Stimulated activated CD8-positive, alpha-beta memory T cell treated with anti-CD3 and anti-CD28 coated beads, Interleukin-4, amount 100 ng/mL, for 1 hour (primary cell): ENCODE measurements around the gene GADL1.

Experiments used
- DNase-seq, 2 donors: peaks; one replicate each; pipeline ENCODE4 v3.0.0-alpha.2; 2020; ENCODE audit warnings: low read depth in 2 of 2, low spot score in 1 of 2

The GADL1 gene

DNA sequence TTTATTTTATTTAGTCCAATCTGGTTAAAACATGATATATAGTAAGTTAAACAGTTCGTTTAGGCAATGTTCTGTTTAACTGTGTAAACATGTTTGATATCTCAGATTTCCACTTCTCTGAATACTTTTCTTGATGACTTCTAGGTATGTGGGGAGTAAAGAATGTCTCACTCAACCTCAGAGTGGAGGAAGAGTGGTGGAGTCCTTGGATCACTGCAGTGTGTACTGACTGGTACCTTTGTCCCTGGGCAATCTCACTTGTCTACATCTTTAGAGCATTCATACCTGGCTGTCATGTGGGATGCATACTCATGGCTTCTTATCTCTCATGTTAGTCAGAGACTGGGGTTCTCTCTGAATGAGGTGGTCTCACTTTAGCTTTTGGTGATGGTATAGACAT, 15.6 kb downstream of the GADL1 start:
- DNase-seq: no peak

- no peak for DNase-seq
Measured at GRCh38 chr3:30875505-30875904, 19.0 kb downstream of the GADL1 start.

GRCh38 chr3:30873671-30874070, 20.8 kb downstream of the GADL1 start:
- no peak for DNase-seq

- DNase-seq: no peak
Measured at GRCh38 chr3:30872879-30873278, 21.6 kb downstream of the GADL1 start.

GRCh38 chr3:30871720-30872119, 22.7 kb downstream of the GADL1 start:
- no peak for DNase-seq

DNA sequence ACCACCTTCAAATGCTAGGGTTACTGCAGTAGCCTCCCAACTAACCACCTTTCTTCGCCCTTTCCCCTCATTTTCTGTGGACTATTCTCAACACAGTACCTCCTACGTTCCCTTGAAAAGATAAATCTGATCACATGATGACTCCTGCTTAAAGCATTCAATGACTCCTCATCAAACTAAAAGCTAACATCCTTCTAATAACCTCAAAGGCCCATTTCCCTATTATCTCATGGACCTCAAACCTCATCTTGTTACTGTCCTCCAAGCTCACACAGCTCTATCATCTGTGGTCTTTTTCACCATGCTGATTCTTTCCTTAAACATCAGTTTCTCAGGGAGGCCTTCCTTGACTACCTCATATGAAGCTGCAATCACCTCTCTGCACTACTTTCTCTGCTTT, 29.6 kb downstream of the GADL1 start:
- no peak for DNase-seq

DNA sequence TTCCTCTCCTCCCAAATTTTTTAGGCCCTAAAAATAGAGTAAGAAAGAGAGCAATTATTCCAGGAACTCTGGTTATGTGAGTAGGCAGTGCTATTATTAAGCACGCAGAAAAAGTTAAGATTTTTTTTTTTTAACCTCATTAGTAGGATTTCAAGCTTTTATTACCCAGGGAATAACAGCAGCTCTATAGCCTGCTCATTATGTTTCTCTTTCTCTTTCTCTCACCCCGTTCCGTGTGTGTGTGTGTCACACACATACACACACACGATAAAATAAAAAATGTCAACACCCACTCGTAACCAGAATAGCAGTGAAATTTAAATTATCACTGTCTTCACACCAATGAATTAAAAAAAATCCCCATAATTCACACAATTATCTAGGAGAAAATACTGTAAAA, 30.3 kb downstream of the GADL1 start:
- DNase-seq: no peak

DNA sequence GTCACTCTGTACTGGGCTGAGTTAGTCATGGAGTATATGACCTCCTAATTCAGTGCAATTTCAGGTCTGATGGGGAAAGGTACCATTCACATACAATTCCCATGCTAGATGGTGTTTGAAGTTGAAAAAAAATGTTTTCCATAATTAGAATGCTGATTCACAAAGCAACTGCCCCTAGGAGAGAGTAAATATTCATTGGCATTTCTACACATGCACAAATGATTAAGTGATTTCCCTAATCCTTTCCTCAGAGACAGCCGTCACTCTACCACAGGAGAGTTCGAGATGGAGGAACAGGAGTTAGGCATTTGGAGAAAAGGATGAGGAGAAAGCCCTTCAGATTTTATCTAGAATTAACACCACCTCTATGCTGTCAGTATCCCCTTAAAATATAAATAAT, 32.5 kb downstream of the GADL1 start:
- no peak for DNase-seq

- DNase-seq: no peak
Measured at GRCh38 chr3:30858894-30859389, 35.5 kb downstream of the GADL1 start.

DNA sequence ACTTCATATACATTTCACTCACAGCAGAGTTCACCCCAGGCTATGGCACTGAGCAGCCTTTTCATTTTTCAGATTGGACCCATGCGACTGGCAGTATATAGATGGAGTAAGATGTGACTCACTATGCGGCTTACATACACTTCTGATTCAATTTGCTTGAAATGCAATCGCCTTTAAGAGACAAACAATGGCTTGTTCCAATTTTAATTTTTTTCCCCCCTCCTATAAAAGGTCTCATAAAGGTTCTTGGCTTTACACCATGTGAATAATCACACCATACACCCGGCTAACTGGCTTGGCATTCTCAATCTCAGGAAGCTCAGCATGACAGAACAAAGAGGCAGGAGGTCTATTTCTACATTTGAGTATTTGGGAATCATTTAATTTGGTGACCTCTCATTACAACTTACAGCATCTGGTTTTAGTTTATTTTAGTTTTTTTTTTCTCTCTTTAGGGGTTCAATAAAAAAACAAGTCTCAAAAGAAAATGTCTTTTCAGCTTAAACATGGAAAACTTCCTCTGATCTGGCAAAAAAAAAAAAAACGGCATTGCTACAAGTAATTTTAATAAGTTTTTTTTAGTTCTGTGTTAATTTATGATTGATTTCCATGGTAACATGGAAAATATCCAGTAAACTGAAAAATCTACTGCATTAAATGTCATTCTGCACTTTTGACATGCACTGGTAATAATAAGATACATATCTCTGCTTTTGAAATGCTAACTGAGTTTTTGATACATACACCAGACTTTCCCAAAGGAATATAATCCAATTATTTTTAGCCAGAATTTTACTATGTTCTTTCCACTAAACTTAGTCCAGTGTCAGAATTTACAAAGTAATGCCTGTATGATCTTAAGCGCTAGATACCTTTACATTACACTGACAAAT, 38.8 kb downstream of the GADL1 start:
- no peak for DNase-seq

- DNase-seq: no peak
Measured at GRCh38 chr3:30852833-30853232, 41.6 kb downstream of the GADL1 start.

DNA sequence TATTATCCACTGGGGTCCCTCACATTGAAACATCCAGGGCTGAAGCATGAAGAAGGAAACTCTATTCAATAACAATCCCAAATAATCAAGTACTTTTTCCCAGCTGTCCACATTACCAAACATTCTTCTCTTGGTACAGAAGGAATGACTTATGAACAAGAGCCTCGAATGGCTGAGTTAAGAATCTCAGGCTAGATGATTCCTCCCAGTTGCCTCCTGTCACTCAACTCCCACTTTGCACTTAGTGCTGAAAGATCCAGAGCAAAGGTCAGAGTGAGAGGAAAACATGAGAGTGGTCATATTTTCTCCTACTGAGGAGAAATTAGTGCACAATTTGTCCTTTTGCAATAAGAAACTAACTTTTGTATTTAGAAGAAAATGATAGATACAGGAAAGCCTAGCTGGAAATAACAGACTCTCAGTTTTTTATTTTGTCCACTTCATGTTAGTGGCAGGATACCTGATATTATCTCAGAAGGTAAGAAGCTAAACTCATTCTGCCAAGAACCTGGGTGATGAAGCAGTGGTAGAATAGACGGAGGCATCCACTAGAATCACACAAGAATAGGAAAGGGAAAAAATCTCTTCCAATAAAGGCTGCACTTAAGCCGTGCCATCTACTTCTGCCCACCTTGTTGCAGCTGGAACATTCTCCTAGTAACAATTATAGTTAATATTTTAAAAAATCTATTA, 46.2 kb downstream of the GADL1 start:
- no peak for DNase-seq

DNA sequence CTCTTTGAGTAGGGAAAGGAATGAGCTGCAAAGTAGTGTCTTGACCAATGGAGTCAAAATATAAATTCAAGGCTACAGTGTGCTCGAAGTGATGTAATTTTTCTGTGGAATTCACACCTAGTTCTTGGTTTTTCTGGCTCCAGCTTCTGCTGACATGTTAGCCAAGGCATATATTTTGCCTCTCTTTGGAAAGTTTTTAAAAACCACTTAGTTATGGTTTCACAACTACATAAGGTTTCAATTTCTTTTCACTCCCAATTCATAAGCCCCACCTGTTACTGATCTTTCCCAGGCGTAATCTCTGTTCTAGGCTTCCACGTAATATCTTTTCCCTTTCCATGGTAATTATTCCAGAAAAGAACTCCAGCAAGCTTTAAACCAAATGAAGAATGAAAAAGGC, 46.9 kb downstream of the GADL1 start:
- DNase-seq: no peak

DNA sequence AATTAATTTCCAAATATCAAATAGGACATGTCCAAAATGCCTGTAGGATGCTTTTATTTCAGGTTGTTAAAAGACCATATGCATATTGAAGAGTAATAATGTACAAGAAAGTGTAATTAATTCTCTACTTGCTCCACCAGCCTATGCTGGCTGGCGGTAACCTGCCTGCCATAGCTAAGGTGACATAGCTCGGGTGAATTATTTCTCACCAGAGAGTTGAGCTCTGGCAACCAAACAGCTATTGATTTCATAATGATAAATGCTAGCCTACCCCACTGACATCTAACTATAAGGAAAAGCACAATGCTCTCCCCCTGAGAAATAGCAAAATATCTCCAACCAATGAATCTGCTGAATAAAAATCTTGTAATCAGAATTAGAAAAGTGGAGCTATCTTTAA, 48.9 kb downstream of the GADL1 start:
- DNase-seq: no peak

DNA sequence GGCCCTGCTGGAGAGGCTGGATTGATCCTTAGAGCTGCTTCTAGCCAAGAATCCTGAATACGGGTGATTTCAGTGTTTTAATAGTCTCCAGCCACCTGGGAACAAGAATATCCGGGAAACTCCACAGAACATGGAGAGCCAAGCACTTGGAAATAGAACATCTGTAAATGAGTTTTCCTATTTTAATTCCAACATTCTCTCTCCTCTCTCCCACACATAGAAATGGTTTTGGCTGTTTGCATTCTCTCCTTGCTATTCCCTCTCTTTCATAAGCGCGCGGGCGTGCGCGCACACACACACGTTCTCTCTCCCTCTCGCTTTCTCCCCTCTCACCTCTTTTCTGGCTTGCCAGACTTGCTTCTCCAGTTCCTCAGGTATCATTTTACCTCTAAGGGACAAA, 50.6 kb downstream of the GADL1 start:
- no peak for DNase-seq

- no peak for DNase-seq
Measured at GRCh38 chr3:30836141-30836540, 58.3 kb downstream of the GADL1 start.

GRCh38 chr3:30835667-30836066, 58.8 kb downstream of the GADL1 start:
- no peak for DNase-seq

DNA sequence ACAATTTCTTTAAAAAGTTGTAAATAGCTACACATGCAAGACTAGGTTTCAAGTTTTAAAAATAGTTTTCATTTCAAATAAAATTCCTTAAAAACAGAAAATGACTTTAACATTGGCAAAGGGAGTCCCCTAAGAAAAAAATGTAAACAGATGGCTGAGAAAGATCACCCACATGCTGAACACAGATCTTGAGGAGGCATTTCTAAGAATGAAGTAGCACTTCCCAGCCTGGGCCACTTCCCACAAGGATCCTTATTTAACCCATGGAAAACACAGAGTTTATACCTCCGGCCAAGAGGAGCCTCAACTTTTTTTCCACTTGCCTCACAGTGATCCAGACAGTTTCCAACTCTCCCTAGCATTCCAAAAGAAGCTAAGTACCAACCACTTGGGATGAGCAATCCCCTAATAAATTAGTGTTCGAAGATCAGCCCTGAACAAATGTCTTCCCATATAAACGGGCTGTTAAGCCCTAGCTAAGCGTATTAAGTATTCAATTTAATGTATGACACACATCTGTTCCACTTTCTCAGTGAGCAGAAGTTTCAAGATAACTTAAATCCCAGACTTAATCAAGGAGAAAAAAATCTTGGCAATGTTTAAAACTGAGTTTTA, 61.4 kb downstream of the GADL1 start:
- no peak for DNase-seq

GRCh38 chr3:30827080-30827479, 67.4 kb downstream of the GADL1 start:
- no peak for DNase-seq

DNA sequence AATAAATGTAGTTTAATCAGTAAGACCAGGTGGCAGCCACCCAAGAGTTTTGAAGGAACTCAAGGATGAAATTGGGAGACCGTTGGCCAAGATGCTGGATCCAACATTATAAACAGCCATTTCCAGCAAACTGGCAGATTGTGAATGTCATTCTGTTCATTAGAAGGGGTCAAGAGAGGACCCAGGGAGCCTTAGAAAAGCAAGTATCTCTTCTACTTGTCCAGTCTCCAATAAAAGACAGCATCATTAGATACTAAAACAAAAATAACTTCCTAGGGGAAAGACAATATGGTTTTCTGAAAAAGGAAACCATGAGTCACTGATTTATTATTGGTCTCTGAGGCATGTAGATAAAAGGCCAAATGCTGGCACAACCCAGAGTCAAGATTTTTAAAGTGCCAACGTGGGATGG, 67.9 kb downstream of the GADL1 start:
- no peak for DNase-seq

DNA sequence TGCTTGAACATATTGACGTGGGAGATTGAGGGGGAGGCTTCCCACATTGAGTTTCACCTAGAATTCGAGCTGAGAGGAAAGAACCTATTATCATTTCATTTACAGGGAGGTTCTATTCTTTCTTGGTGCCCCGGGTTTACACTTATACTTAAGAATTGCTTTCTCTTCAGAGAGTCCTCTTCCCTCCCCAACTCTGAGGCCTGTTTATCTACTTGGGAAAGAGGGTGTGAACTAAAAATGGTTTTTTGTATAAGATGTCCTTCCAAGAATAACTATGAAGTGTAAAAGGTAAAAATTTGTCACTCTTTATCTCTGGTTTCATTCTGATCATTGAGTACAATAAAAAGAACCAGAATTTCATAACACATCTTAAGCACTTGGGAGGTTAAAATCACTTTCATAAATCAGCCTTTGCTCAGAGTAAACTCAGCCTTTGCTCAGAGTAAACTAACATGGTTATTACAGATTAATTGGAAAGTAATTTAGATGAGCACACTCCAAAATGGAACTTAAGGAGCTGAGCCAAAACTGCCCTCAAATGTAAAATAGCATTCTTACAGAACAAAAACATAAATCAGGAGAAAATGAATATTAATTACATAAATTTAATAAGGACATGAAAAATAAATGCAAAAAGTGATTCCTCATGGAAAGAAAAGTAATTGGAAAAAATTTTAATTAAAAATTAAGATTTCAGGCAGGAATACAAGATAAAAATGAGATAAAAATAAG, 75.2 kb downstream of the GADL1 start:
- DNase-seq: no peak
